ENCODE results near the gene RRAS2.

DNA sequence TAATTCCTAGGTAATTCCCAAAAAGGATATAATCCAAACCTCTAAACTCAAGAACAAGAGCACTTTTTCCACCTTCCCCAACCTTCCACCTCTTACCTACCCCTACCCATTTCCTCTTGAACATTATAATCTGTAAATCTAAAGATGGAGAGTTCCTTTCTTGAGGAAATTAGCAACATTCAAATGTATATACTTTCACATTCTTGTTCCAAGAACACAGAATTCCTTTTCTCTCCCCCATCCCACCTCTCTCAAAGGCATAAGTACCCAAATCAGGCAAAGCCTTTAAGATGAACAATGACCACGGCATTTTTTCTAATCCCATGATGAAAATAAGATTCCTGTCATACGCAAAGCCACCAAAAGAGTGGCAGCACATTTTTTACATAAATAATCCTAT is 18.3 kb downstream of the RRAS2 start:
- no peak for TF ChIP-seq EP300 (IDR thresholded peaks at IDR 0.05)
- TF ChIP-seq, protein P1, sequence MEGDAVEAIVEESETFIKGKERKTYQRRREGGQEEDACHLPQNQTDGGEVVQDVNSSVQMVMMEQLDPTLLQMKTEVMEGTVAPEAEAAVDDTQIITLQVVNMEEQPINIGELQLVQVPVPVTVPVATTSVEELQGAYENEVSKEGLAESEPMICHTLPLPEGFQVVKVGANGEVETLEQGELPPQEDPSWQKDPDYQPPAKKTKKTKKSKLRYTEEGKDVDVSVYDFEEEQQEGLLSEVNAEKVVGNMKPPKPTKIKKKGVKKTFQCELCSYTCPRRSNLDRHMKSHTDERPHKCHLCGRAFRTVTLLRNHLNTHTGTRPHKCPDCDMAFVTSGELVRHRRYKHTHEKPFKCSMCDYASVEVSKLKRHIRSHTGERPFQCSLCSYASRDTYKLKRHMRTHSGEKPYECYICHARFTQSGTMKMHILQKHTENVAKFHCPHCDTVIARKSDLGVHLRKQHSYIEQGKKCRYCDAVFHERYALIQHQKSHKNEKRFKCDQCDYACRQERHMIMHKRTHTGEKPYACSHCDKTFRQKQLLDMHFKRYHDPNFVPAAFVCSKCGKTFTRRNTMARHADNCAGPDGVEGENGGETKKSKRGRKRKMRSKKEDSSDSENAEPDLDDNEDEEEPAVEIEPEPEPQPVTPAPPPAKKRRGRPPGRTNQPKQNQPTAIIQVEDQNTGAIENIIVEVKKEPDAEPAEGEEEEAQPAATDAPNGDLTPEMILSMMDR (IDR thresholded peaks at IDR 0.05) = no peak
- TF ChIP-seq POLR2AphosphoS5 (IDR thresholded peaks at IDR 0.05) = no peak
- TF ChIP-seq POLR2A (IDR thresholded peaks at IDR 0.05) = no peak
